AG10803 (cell line): ENCODE data around the gene SLAIN1.

Experiments used
- DNase-seq: peaks from one replicate; pipeline ENCODE4 v3.0.0; 2010; ENCODE audit warnings: low read depth
- H3K4me3 ChIP-seq: 2 replicates; pipeline ENCODE4 v1.5.1; 2011; ENCODE audit warnings: mild to moderate bottlenecking, low read length, control low read depth
- CTCF ChIP-seq: conservative IDR thresholded peaks from 2 replicates; pipeline ENCODE4 v1.5.1; 2011; ENCODE audit warnings: mild to moderate bottlenecking, low read length, control low read depth, inconsistent platforms

The SLAIN1 gene

GRCh38 chr13:77696879-77697216 lies 639 bp upstream of the SLAIN1 start:
- DNase-seq = no peak
- TF ChIP-seq CTCF = no peak
- no peak overlapping the region for H3K4me3 ChIP-seq

GRCh38 chr13:77698201-77699058 lies 943 bp downstream of the SLAIN1 start:
- peak; percentile 3 for DNase-seq
- H3K4me3 ChIP-seq = peak overlapping the region; percentile 56
- TF ChIP-seq CTCF = no peak

- no peak for TF ChIP-seq CTCF
- no peak for DNase-seq
- H3K4me3 ChIP-seq = peak overlapping the region; percentile 56
Measured at GRCh38 chr13:77699059-77699680, 1.7 kb downstream of the SLAIN1 start.

GRCh38 chr13:77701305-77701704 lies 3.8 kb downstream of the SLAIN1 start:
- no peak for TF ChIP-seq CTCF
- no peak for DNase-seq
- no peak overlapping the region for H3K4me3 ChIP-seq

- no peak for DNase-seq
- TF ChIP-seq CTCF = no peak
- no peak overlapping the region for H3K4me3 ChIP-seq
Measured at GRCh38 chr13:77702366-77702765, 4.9 kb downstream of the SLAIN1 start.

GRCh38 chr13:77703408-77703807 lies 5.9 kb downstream of the SLAIN1 start:
- no peak for DNase-seq
- no peak for TF ChIP-seq CTCF

More at GRCh38 chr13:77703408-77703807, 5.9 kb downstream of the SLAIN1 start:
- H3K4me3 ChIP-seq = no peak overlapping the region
